ENCODE results near the gene HIVEP1.

The HIVEP1 gene

DNA sequence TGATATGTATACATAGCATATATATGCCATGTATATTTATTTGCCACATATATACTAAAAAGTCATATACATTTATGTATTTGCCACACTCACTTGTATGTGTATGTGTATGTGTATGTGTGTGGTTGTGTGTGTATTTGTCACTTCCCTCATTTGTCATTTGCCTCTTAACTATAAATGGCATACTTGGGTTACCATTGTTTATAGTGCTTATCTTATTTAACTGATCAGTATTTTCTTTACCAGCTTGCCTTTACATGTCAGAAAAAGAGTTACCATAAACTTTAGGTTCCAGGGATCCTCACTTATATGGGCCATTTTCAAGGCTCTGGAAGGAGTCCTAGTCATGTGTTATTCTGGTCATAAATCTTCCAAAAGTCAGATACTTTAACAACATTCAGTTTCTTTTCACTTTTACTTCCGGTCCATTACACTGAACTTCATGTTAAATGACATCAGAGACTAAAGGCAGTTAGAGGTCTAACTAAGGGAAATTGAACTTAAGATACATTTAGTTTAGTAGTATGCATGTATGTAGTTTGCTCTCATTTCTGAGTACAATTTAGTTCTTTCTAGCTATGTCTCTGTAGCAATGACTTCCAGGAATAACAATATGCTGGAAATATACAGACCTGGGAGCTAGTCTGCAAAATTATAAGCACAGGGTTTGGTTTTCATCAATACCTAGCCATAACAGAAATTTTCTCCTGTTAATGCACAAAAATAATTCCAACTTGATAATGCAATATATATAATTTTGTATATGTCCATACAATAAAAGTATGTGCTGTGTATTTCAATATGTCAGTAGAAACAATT, 33.7 kb upstream of the HIVEP1 start:
- TF ChIP-seq, protein P1, sequence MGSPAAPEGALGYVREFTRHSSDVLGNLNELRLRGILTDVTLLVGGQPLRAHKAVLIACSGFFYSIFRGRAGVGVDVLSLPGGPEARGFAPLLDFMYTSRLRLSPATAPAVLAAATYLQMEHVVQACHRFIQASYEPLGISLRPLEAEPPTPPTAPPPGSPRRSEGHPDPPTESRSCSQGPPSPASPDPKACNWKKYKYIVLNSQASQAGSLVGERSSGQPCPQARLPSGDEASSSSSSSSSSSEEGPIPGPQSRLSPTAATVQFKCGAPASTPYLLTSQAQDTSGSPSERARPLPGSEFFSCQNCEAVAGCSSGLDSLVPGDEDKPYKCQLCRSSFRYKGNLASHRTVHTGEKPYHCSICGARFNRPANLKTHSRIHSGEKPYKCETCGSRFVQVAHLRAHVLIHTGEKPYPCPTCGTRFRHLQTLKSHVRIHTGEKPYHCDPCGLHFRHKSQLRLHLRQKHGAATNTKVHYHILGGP (tag by site-specific recombination; IDR thresholded peaks at IDR 0.05), result peak; percentile 16; the same call in 1 of the 2 replicates
- TF ChIP-seq, protein P2, sequence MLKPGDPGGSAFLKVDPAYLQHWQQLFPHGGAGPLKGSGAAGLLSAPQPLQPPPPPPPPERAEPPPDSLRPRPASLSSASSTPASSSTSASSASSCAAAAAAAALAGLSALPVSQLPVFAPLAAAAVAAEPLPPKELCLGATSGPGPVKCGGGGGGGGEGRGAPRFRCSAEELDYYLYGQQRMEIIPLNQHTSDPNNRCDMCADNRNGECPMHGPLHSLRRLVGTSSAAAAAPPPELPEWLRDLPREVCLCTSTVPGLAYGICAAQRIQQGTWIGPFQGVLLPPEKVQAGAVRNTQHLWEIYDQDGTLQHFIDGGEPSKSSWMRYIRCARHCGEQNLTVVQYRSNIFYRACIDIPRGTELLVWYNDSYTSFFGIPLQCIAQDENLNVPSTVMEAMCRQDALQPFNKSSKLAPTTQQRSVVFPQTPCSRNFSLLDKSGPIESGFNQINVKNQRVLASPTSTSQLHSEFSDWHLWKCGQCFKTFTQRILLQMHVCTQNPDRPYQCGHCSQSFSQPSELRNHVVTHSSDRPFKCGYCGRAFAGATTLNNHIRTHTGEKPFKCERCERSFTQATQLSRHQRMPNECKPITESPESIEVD (tag by site-specific recombination; IDR thresholded peaks at IDR 0.05), result peak; percentile 75
- TF ChIP-seq ZNF707 (tag by site-specific recombination; IDR thresholded peaks at IDR 0.05) (no peak), ZNF501 (tag by site-specific recombination; IDR thresholded peaks at IDR 0.05) (no peak), ZSCAN30 (tag by site-specific recombination; IDR thresholded peaks at IDR 0.05) (0 out of 2 replicates have a peak, but pooled peaks have one; percentile 22), ZBTB1 (tag by site-specific recombination; IDR thresholded peaks at IDR 0.05) (no peak), ZNF664 (tag by site-specific recombination; IDR thresholded peaks at IDR 0.05) (peak; percentile 6; the same call in 1 of the 2 replicates), FEZF1 (tag by site-specific recombination; IDR thresholded peaks at IDR 0.05) (peak; percentile 90), MEIS1 (CRISPR knock-in tag; IDR thresholded peaks at IDR 0.05; ENCODE audit: borderline replicate concordance) (peak; percentile 74; the same call in 1 of the 2 replicates), GLIS2 (tag by site-specific recombination; IDR thresholded peaks at IDR 0.05) (no peak)
- TF ChIP-seq, protein P3, sequence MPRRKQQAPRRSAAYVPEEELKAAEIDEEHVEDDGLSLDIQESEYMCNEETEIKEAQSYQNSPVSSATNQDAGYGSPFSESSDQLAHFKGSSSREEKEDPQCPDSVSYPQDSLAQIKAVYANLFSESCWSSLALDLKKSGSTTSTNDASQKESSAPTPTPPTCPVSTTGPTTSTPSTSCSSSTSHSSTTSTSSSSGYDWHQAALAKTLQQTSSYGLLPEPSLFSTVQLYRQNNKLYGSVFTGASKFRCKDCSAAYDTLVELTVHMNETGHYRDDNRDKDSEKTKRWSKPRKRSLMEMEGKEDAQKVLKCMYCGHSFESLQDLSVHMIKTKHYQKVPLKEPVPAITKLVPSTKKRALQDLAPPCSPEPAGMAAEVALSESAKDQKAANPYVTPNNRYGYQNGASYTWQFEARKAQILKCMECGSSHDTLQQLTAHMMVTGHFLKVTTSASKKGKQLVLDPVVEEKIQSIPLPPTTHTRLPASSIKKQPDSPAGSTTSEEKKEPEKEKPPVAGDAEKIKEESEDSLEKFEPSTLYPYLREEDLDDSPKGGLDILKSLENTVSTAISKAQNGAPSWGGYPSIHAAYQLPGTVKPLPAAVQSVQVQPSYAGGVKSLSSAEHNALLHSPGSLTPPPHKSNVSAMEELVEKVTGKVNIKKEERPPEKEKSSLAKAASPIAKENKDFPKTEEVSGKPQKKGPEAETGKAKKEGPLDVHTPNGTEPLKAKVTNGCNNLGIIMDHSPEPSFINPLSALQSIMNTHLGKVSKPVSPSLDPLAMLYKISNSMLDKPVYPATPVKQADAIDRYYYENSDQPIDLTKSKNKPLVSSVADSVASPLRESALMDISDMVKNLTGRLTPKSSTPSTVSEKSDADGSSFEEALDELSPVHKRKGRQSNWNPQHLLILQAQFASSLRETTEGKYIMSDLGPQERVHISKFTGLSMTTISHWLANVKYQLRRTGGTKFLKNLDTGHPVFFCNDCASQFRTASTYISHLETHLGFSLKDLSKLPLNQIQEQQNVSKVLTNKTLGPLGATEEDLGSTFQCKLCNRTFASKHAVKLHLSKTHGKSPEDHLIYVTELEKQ (tag by site-specific recombination; IDR thresholded peaks at IDR 0.05; ENCODE audit: borderline replicate concordance), result no peak
- Histone ChIP-seq H3K27ac (ENCODE audit: extremely low read depth, low read depth, low read length) (no peak overlapping the region), H3K4me1 (ENCODE audit: control insufficient read depth, insufficient read depth, low read length) (no peaks in the 10 kb centered on the region), H3K36me3 (ENCODE audit: control insufficient read depth in 2 of 2, insufficient read depth in 1 of 2, low read length in 2 of 2) (no peaks in the 10 kb centered on the region), H3K4me3 (ENCODE audit: low read depth, low read length) (no peak overlapping the region), H3K9me3 (ENCODE audit: control insufficient read depth, insufficient read depth, low read depth, low read length) (no peaks in the 10 kb centered on the region)
- ChIA-PET POLR2A (no interaction called here), CTCF (interaction anchor here (0.6 to 1.4 kb wide), 4 partner anchors 43 to 1161 kb away, joined by 3 to 8 read pairs (median 4); no protein-coding TSS in a partner anchor)

DNA sequence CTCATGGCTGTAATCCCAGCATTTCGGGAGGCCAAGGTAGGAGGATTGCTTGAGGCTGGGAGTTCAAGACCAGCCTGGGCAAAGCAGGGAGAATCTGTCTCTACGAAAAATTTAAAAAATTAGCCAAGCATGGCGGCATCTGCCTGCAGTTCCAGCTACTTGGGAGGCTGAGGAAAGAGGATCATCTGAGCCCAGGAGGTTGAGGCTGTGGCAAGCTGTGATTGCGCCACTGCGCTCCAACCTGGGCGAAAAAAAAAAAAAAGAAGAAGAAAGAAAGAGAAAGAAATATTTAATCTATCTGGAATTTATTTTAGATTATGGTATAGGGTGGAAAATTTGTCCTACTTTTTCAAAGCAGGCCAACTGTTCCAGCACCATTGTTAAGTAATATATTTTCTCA, 32.2 kb upstream of the HIVEP1 start:
- Histone ChIP-seq H3K4me3 (ENCODE audit: low read depth, low read length) (no peak overlapping the region), H3K4me1 (ENCODE audit: control insufficient read depth, insufficient read depth, low read length) (no peaks in the 10 kb centered on the region), H3K36me3 (ENCODE audit: control insufficient read depth in 2 of 2, insufficient read depth in 1 of 2, low read length in 2 of 2) (no peaks in the 10 kb centered on the region), H3K9me3 (ENCODE audit: control insufficient read depth, insufficient read depth, low read depth, low read length) (no peaks in the 10 kb centered on the region), H3K27ac (ENCODE audit: extremely low read depth, low read depth, low read length) (no peak overlapping the region)
- ChIA-PET POLR2A (no interaction called here), CTCF (interaction anchor here (1.2 to 1.4 kb wide), 2 partner anchors 44 to 253 kb away, joined by 3 to 4 read pairs; no protein-coding TSS in a partner anchor)
- TF ChIP-seq ZFP41 (tag by site-specific recombination; IDR thresholded peaks at IDR 0.05; ENCODE audit: borderline replicate concordance) (no peak), MYNN (tag by site-specific recombination; IDR thresholded peaks at IDR 0.05; ENCODE audit: borderline replicate concordance) (no peak), ZEB2 (tag by site-specific recombination; IDR thresholded peaks at IDR 0.05) (no peak)
- TF ChIP-seq, protein P4, sequence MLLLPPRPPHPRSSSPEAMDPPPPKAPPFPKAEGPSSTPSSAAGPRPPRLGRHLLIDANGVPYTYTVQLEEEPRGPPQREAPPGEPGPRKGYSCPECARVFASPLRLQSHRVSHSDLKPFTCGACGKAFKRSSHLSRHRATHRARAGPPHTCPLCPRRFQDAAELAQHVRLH (tag by site-specific recombination; IDR thresholded peaks at IDR 0.05), result no peak

Measured in HEK293 (cell line).